ENCODE data around the gene LDAF1.
"Not testable (repeated sequence)": the region's sequence is repeated elsewhere in the genome, so short reads cannot be mapped to it uniquely, and the experiment has no call there.

LDAF1 gene

GRCh38 chr16:21194771-21195301 is 36.4 kb downstream of the LDAF1 start:
- TF ChIP-seq JUND (IDR thresholded peaks at IDR 0.05; ENCODE audit: low read depth): no peak
- in situ Hi-C loops (cut with HindIII; ENCODE audit: low pct_unique_long_range_greater_than_20kb, low sequenced_read_pairs): loop anchor here (25.0 kb wide), 1 partner anchor 92 kb away; the partner anchor contains the start of gene CRYM
- no peak for DNase-seq (ENCODE audit: low read depth in 1 of 2, low spot score in 1 of 2)

DNA sequence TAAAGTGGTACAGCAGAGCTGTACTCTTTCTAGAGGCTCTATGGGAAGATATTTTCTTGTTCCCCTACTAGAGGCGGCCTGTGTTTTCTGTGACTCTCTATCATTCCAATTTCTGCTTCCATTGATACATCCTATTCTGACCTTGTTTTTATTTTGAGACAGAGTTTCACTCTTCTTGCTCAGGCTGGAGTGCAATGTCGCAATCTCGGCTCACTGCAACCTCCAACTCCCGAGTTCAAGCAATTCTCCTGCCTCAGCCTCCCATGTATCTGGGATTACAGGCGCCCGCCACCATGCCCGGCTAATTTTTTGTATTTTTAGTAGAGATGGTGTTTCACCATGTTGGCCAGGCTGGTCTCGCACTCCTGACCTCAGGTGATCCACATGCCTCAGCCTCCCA is 36.9 kb downstream of the LDAF1 start:
- not testable (repeated sequence) for DNase-seq (ENCODE audit: low read depth in 1 of 2, low spot score in 1 of 2)
- in situ Hi-C loops (cut with HindIII; ENCODE audit: low pct_unique_long_range_greater_than_20kb, low sequenced_read_pairs): loop anchor here (25.0 kb wide), 1 partner anchor 92 kb away; the partner anchor contains the start of gene CRYM

DNA sequence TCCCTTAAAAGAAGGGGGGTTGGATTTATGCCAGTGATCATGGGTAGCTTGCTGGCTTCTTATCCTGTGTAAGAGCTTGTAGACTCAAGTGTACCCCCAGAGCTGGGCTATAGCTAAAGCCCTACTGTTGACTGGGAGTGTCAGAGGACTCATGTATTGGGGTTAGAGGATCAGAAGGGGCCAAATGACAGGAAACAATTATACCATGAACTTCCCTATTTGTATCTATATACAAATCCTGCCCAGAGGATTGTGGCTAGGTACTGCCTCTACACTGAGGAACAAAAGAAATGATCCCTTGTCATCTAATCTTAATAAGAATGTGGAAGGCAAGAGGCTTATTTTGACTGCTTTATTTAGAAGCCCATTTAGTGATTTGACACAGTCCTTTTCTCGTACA is 38.6 kb downstream of the LDAF1 start:
- no peak for TF ChIP-seq JUND (IDR thresholded peaks at IDR 0.05; ENCODE audit: low read depth)
- no peak for DNase-seq (ENCODE audit: low read depth in 1 of 2, low spot score in 1 of 2)
- in situ Hi-C loops (cut with HindIII; ENCODE audit: low pct_unique_long_range_greater_than_20kb, low sequenced_read_pairs): loop anchor here (25.0 kb wide), 1 partner anchor 90 kb away; the partner anchor contains the start of gene CRYM

DNA sequence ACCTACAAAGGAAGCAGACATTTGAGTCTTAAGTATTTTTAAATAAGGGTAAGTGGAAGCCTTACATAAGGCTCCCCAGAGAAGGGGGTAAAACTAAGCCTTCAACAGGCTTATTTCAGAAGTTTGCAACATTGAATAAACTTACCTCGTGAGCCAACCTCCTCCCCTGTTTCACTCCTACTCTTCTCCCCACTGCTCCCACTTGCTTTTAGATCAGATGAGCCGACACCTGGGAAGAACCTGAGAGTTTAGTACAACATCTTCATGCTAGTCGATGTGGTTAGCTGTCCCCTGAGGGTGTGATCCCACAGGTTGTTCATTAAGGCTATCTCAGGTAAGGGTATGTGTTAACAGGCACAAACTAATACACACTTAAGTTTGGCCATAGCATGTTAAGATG is 39.1 kb downstream of the LDAF1 start:
- in situ Hi-C loops (cut with HindIII; ENCODE audit: low pct_unique_long_range_greater_than_20kb, low sequenced_read_pairs): loop anchor here (25.0 kb wide), 1 partner anchor 90 kb away; the partner anchor contains the start of gene CRYM
- DNase-seq (ENCODE audit: low read depth in 1 of 2, low spot score in 1 of 2): no peak

GRCh38 chr16:21199607-21200218 is 41.2 kb downstream of the LDAF1 start:
- no peak for DNase-seq (ENCODE audit: low read depth in 1 of 2, low spot score in 1 of 2)
- in situ Hi-C loops (cut with HindIII; ENCODE audit: low pct_unique_long_range_greater_than_20kb, low sequenced_read_pairs): loop anchor here (25.0 kb wide), 1 partner anchor 88 kb away; the partner anchor contains the start of gene CRYM
- no peak for TF ChIP-seq JUND (IDR thresholded peaks at IDR 0.05; ENCODE audit: low read depth)

More for the DNA sequence above, 39.1 kb downstream of the LDAF1 start:
- TF ChIP-seq JUND (IDR thresholded peaks at IDR 0.05; ENCODE audit: low read depth): no peak

DNA sequence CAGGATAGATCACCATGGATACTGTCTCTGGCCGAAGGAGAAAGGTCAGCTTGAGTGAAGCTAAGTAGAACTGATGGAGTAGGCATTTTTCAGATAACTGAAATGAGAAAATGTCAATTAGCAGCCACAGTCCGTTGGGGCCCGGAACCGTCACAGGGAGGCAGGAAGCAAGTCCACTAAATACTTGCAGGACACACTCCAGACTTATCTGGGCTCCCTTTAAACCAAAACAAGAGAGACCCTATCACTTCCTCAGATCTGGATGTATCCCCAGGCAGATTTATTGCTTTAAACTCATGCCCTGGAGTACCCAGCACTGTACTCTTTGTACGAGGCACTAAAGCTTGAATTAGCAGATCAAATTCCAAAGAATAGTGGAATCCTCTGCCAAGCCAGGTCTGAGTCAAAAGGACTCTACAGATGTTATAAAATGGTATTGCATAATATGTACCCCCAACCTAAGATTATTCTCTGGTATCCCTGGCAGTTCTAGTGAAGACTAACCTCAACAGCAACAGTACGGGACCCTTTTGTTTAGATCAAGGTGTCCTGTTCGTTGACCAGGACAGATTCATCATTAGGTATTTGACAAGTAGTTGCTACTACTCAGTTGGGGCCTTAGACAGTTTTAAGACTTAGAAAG is 44.8 kb downstream of the LDAF1 start:
- in situ Hi-C loops (cut with HindIII; ENCODE audit: low pct_unique_long_range_greater_than_20kb, low sequenced_read_pairs): no loop called here
- no peak for DNase-seq (ENCODE audit: low read depth in 1 of 2, low spot score in 1 of 2)
- no peak for TF ChIP-seq JUND (IDR thresholded peaks at IDR 0.05; ENCODE audit: low read depth)

- no peak for TF ChIP-seq JUND (IDR thresholded peaks at IDR 0.05; ENCODE audit: low read depth)
- in situ Hi-C loops (cut with HindIII; ENCODE audit: low pct_unique_long_range_greater_than_20kb, low sequenced_read_pairs): no loop called here
- no peak for DNase-seq (ENCODE audit: low read depth in 1 of 2, low spot score in 1 of 2)
These were observed 46.8 kb downstream of the LDAF1 start for GRCh38 chr16:21205303-21205702.

DNA sequence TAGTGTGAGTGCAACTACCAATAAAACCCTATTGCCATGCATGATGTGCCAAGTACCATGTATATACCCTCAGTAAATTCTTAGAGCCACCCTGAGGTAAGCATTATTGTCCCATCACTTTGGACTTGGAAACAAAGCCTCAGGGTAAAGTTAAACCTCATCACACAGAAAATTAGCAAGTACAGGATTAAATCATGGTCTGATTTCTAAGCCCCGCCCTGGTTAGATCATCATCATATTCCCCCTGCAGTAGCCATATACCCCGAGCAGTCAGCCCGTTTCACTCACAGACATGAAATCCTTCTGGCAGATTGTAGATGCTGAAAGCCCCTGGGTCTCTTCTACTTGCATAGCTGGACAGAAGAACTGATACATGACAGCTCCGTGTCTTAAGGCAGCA is 48.1 kb downstream of the LDAF1 start:
- no peak for TF ChIP-seq JUND (IDR thresholded peaks at IDR 0.05; ENCODE audit: low read depth)
- in situ Hi-C loops (cut with HindIII; ENCODE audit: low pct_unique_long_range_greater_than_20kb, low sequenced_read_pairs): no loop called here
- no peak for DNase-seq (ENCODE audit: low read depth in 1 of 2, low spot score in 1 of 2)

DNA sequence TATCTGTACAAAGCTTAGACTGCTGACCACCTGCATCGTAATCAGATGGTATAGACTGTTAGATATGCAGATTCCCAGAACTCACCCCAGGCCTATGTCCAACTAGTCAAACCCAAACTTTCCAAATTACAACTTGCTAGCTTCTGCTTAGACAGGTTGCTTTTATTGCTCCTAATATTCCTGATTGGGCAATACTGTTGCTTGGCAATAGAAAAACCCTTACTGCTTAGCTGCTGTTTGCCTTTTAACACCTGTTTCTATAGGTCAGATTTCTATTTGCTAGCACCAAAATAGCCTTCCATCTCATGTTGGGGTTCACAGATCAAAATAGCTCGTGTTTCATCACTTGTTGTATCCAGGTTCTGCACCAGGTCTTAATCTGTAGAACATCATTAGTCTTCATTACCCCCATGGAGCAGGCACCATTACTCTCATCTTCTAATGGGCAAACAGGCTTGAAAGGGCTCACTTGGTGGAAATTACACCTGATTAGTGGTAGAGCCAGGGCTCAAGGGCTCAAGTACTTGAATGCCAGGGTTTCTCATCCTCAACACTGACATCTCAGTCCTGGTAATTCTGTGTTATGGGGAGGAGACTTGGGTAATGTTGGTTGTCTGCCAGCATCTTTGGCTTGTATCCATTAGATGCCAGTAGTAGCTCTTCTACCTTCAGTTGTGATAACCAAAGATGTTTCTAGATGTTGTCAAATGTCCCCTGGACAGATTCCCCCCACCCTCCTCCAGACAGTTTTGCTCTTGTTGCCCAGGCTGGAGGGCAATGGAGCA is 50.2 kb downstream of the LDAF1 start:
- no peak for DNase-seq (ENCODE audit: low read depth in 1 of 2, low spot score in 1 of 2)
- in situ Hi-C loops (cut with HindIII; ENCODE audit: low pct_unique_long_range_greater_than_20kb, low sequenced_read_pairs): no loop called here
- no peak for TF ChIP-seq JUND (IDR thresholded peaks at IDR 0.05; ENCODE audit: low read depth)

GRCh38 chr16:21211486-21211885 is 53.0 kb downstream of the LDAF1 start, which contains the start of gene ZP2:
Gene ZP2, minus strand, starts transcription at chr16:21211574. Its CDS starts 27 bp downstream, at chr16:21211547.
- DNase-seq (ENCODE audit: low read depth in 1 of 2, low spot score in 1 of 2): no peak
- no peak for TF ChIP-seq JUND (IDR thresholded peaks at IDR 0.05; ENCODE audit: low read depth)
- in situ Hi-C loops (cut with HindIII; ENCODE audit: low pct_unique_long_range_greater_than_20kb, low sequenced_read_pairs): no loop called here

DNA sequence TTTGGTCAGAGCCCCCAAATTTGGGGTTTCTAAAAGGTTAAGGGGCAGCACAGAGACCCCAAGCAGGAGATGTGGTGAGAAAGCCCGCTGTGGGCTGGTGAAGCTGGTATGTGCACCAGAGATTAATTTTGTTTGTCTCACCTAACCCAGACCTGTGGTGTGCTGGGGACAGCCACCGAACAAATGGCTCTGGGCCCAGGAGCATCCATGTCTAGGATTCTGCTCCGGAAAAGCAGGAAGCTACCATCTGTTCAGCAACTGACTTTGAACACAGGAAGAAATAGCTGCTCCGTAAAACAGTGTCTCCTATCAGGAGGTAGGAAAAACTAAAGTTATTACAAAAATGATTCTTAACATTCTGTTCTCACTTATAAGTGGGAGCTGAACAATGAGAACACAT is 55.6 kb downstream of the LDAF1 start:
- in situ Hi-C loops (cut with HindIII; ENCODE audit: low pct_unique_long_range_greater_than_20kb, low sequenced_read_pairs): no loop called here
- no peak for DNase-seq (ENCODE audit: low read depth in 1 of 2, low spot score in 1 of 2)
- TF ChIP-seq JUND (IDR thresholded peaks at IDR 0.05; ENCODE audit: low read depth): no peak

- DNase-seq (ENCODE audit: low read depth in 1 of 2, low spot score in 1 of 2): no peak
- in situ Hi-C loops (cut with HindIII; ENCODE audit: low pct_unique_long_range_greater_than_20kb, low sequenced_read_pairs): no loop called here
These were observed 58.6 kb downstream of the LDAF1 start for GRCh38 chr16:21217121-21217520.

More at GRCh38 chr16:21217121-21217520, 58.6 kb downstream of the LDAF1 start:
- TF ChIP-seq JUND (IDR thresholded peaks at IDR 0.05; ENCODE audit: low read depth): no peak
